GM18867 (cell line): ENCODE data around the gene PNLIPRP2.

Source experiments
- ATAC-seq: cut with Tn5 transposase; IDR thresholded peaks from one replicate; pipeline ENCODE4 v1.9.1; 2021; ENCODE audit warnings: mild to moderate bottlenecking, moderate library complexity; ENCODE audit not compliant: unreplicated experiment

PNLIPRP2 gene

GRCh38 chr10:116612107-116612769 lies 8.5 kb upstream of the PNLIPRP2 start:
- ATAC-seq, result no peak

DNA sequence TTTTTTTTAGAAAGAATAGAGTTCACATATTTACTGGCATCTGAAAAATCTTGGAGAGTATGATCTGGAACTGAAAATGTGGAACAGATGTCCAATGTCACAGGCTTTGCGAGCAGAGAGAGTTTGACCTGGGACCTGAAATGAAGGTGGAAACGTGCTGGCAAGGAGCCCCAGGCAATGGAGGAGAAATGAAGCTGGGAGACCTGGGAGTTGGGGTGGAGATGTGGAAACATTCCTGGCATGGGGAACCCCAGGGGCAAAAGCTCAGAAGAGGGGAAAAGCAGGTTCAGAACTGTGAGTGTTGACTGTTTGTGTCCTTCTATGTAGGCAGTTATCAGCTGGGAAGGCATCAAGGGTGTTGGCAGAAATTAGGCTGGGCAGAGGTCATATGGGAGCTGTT lies 7.3 kb upstream of the PNLIPRP2 start:
- ATAC-seq, result no peak

- ATAC-seq, result no peak
These were observed 6.0 kb upstream of the PNLIPRP2 start for GRCh38 chr10:116614796-116615195.

DNA sequence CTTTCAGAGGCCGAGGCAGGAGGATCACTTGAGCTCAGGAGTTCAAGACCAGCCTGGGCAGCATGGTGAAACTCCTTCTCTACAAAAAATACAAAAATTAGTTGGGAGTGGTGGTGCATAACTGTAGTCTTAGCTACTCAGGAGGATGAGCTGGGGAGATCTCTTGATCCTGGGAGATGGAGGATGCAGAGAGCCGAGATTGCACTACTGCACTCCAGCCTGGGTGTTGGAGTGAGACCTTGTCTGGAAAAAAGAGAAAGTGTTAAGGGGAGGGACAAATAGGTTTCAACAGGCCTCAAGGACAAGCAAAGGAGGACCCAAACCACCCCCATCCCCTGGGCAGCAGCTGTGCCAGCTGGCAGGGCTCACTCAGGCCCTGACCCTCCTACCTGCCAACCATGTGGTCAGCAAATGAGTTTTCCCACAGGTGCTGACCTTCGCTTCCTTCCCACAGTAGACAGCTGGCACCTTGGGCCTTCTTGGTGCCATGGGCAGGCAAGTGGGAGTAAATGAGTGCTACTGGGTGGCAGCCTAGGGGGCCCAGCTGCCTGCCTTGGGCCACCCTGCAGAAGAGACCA lies 5.5 kb upstream of the PNLIPRP2 start:
- no peak for ATAC-seq

- no peak for ATAC-seq
These were observed 723 bp downstream of the PNLIPRP2 start for GRCh38 chr10:116621476-116621875.

GRCh38 chr10:116621934-116622655 lies 1.3 kb downstream of the PNLIPRP2 start:
- no peak for ATAC-seq

GRCh38 chr10:116625845-116626244 lies 5.1 kb downstream of the PNLIPRP2 start:
- no peak for ATAC-seq

DNA sequence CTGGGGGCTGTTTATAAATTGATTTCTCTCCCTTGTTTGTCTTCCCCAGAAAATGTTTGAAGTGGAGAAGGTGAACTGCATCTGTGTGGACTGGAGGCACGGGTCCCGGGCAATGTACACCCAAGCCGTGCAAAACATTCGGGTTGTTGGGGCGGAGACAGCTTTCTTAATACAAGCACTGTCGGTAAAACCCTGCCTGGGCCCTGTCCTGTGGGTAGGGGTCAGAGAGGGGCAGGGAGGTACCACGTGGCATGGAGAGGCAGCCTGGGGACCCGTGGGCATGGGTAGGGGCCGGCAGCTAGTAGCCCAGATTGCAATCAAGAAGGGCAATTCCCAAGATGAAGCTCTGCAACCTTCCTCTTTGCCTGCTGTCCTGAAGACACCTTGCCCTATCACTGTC lies 6.1 kb downstream of the PNLIPRP2 start:
- ATAC-seq, result no peak

DNA sequence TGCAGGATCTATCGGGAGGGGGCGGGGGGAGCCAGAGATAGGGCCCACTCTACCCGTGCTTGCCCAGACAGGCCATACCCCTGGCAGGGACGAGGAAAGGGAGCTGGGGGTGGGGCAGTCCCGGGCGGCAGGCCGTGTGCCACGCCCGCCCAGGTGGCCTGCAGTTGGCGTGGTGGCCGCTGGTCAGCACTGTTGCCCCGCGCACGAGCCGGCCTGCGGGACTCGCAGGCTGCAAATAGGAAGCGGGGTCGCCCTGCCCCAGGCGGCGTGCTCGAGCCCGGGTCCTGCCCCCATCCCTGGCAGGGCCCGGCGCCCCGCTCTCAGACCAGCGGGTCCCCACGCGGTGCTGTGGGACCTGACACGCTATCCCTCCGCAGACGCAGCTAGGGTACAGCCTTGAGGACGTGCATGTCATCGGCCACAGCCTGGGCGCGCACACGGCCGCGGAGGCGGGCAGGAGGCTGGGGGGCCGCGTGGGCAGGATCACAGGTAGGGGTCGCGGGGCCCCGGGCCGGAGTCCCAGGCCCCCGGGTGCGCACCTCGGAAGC lies 6.7 kb downstream of the PNLIPRP2 start:
- ATAC-seq, result no peak

GRCh38 chr10:116629340-116629739 lies 8.6 kb downstream of the PNLIPRP2 start:
- no peak for ATAC-seq

GRCh38 chr10:116630020-116630419 lies 9.3 kb downstream of the PNLIPRP2 start:
- ATAC-seq, result no peak

DNA sequence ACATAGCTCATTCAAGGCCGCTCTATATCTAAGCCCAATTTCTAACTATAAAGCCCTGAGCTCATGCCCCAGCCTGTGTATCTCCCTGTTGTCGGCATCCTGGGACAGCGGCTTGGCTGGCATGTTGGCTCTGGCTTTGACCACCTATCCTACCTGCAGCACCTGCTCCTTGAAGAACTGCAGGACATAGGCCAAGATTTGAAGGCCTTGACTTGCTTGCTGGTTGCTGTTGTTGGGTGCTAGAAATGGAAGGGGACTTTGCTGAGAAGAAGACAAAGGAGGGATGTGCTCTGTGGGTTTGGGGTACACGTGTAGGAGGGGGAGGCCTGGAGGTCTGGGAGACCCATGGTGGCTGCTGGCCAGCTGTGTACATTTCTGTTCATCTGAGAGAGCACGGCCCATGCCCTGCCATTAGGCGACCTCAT lies 11.1 kb downstream of the PNLIPRP2 start:
- ATAC-seq, result no peak

- no peak for ATAC-seq
These were observed 12.0 kb downstream of the PNLIPRP2 start for GRCh38 chr10:116632596-116633215.

- ATAC-seq, result no peak
These were observed 12.5 kb downstream of the PNLIPRP2 start for GRCh38 chr10:116633216-116633600.

- no peak for ATAC-seq
These were observed 13.6 kb downstream of the PNLIPRP2 start for GRCh38 chr10:116634126-116634975.

DNA sequence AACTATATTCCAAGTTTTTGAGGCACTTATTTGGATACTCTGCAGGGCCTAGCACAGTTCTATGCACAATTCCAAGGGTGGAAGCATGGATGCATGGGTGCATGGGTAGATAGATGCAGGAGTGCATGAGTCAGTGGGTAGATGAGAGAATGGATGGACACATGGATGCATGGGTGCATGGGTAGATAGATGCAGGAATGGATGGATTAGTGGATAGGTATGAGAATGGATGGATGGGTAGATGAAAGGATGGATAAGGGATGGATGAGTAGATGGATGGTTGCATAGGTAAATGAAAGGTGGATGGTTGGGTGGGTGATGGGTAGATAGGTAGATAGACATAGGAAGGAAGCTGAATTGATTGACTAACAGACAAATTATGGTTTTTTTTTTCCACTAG lies 15.6 kb downstream of the PNLIPRP2 start:
- ATAC-seq, result no peak

GRCh38 chr10:116636976-116637375 lies 16.2 kb downstream of the PNLIPRP2 start:
- no peak for ATAC-seq

GRCh38 chr10:116637830-116638229 lies 17.1 kb downstream of the PNLIPRP2 start:
- no peak for ATAC-seq

DNA sequence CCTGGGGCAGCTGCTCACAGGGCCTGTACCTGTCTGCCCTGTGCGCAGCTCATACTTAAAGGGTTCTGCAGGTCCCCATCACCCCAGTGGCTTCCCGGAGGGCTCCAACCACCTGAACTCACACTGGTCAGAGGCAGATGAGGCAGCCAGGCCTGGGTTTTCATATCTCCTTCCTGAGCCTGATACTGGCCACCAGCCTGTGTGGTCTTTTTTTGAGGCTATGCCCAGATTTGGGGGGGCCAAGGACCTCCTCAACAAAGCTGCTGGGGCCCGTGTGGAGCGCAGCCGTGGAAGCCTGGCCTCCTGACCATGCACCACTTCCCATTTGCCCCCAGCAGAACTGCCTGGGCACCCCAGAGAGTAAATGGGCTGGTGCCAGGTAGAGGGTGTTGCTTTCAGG lies 25.7 kb downstream of the PNLIPRP2 start:
- no peak for ATAC-seq

- ATAC-seq, result no peak
These were observed 28.1 kb downstream of the PNLIPRP2 start for GRCh38 chr10:116648903-116649302.

GRCh38 chr10:116653885-116654284 lies 33.1 kb downstream of the PNLIPRP2 start:
- no peak for ATAC-seq
